Neural progenitor cell (in vitro differentiated cells): ENCODE measurements around the gene INHBC.

ENCODE experiments used
- CTCF ChIP-seq: fragments of 200-600 bp; sonication (generic); IDR thresholded peaks from 2 replicates; pipeline ENCODE4 v1.5.1; 2017; ENCODE audit warnings: antibody characterized with exemption, mild to moderate bottlenecking
- EZH2phosphoT487 ChIP-seq: fragments of 200-600 bp; sonication (generic); IDR thresholded peaks from 2 replicates; pipeline ENCODE4 v1.6.1; 2017; ENCODE audit warnings: antibody characterized with exemption

DNA sequence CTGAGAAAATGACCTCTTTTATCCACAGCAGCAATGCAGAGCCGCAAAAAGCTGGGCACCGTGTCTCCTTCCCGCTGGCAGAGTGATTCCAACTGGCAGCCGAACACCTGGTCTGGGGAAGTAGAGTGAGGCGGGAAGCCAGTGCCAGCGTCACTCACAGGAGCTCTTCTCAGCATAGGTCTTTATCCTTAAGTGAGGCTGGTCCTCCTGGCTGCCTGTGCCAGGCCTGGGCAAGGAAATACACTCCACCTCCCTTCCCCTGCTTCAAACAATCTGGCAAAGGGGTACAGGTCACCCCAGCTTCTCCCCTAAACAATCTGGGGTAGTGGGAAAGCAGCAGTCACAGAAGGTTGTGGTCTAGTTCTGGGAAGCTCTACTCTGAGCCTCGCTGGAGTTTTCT lies 40.3 kb downstream of the INHBC start:
- no peak for TF ChIP-seq CTCF
- TF ChIP-seq EZH2phosphoT487 = no peak
